GM13976 (cell line): ENCODE measurements around the gene MRPL44.

Experiments
- DNase-seq: peaks from one replicate; pipeline ENCODE4 v3.0.0; 2012; ENCODE audit warnings: low spot score
- CTCF ChIP-seq: IDR thresholded peaks from 2 replicates; pipeline ENCODE4 v1.5.1; 2012; ENCODE audit warnings: borderline replicate concordance, mild to moderate bottlenecking; ENCODE audit not compliant: insufficient read depth; ENCODE audit errors: extremely low read depth, missing control alignments, control extremely low read depth
- in situ Hi-C: fragments of 300-500 bp; cut with MboI; formaldehyde crosslinking; loops from one replicate; pipeline ENCODE4 v1.12.0; 2022; ENCODE audit warnings: low sequenced_read_pairs, mixed read lengths, inconsistent platforms; ENCODE audit not compliant: unreplicated experiment

MRPL44 gene

GRCh38 chr2:224011837-224012236 is 54.6 kb downstream of the MRPL44 start:
- in situ Hi-C loops, result no loop called here
- no peak for TF ChIP-seq CTCF
- DNase-seq, result no peak

- TF ChIP-seq CTCF, result no peak
- no peak for DNase-seq
- in situ Hi-C loops, result no loop called here
These were observed 57.1 kb downstream of the MRPL44 start for GRCh38 chr2:224014336-224014735.

GRCh38 chr2:224016963-224017362 is 59.7 kb downstream of the MRPL44 start:
- TF ChIP-seq CTCF, result no peak
- DNase-seq, result no peak
- in situ Hi-C loops, result no loop called here
